Vagina (tissue), 2 donors: ENCODE measurements around the gene OR7G1.

ENCODE experiments used
- POLR2A ChIP-seq, 2 donors: fragments of 450-650 bp; IDR thresholded peaks; one replicate each; pipeline ENCODE4 v1.6.1; 2017; ENCODE audit warnings: antibody characterized with exemption in 2 of 2, mild to moderate bottlenecking in 2 of 2, moderate library complexity in 2 of 2
- POLR2AphosphoS5 ChIP-seq, 2 donors: sonication (generic); formaldehyde crosslinking; IDR thresholded peaks; one replicate each; pipeline ENCODE4 v1.9.0; 2017; ENCODE audit warnings: antibody characterized with exemption in 2 of 2, mild to moderate bottlenecking in 2 of 2, low read depth in 1 of 2; ENCODE audit not compliant: insufficient read depth in 1 of 2

- TF ChIP-seq POLR2A (IDR thresholded peaks at IDR 0.05) (no peak), POLR2AphosphoS5 (IDR thresholded peaks at IDR 0.05; ENCODE audit: insufficient read depth in 1 of 2, low read depth in 1 of 2) (no peak)
These were observed 35.1 kb upstream of the OR7G1 start for GRCh38 chr19:9150650-9151049.
